Activated T-helper 17 cell treated with anti-CD3 and anti-CD28 coated beads, Interleukin-2, amount 50 U/mL, for 72 hours (primary cell): Measurements from ENCODE around the gene TMEM234. TPM values are rescaled to one million over a fixed set of nuclear protein-coding genes. Genes with fewer than 3 reads are reported as not detected.

Experiments used
- ATAC-seq: fragments of 150-1000 bp; cut with Tn5 transposase; replicated peaks from 2 replicates; pipeline ENCODE4 v1.10.0; 2021; ENCODE audit warnings: mild to moderate bottlenecking, moderate library complexity
- H3K27ac Mint-ChIP-seq: one replicate; pipeline ENCODE4 v1.8.0; 2022; ENCODE audit warnings: mixed read lengths
- H3K27me3 Mint-ChIP-seq: one replicate; pipeline ENCODE4 v1.8.0; 2022; ENCODE audit warnings: mixed read lengths
- H3K36me3 Mint-ChIP-seq: one replicate; pipeline ENCODE4 v1.8.0; 2022; ENCODE audit warnings: low read depth, mild to moderate bottlenecking, mixed read lengths
- H3K4me1 Mint-ChIP-seq: one replicate; pipeline ENCODE4 v1.8.0; 2022; ENCODE audit warnings: mixed read lengths
- H3K4me3 Mint-ChIP-seq: one replicate; pipeline ENCODE4 v1.8.0; 2022; ENCODE audit warnings: mild to moderate bottlenecking, mixed read lengths
- H3K9me3 Mint-ChIP-seq: one replicate; pipeline ENCODE4 v1.8.0; 2022; ENCODE audit warnings: mixed read lengths
- total RNA-seq, 2 donors: library from RNA; stranded (reverse); gene quantifications; one replicate each; pipeline ENCODE4 v1.2.3, GENCODE V29; 2022

TMEM234 gene
- total RNA-seq, 2 donors from 2014 or later = 11.4 to 12.9 TPM

DNA sequence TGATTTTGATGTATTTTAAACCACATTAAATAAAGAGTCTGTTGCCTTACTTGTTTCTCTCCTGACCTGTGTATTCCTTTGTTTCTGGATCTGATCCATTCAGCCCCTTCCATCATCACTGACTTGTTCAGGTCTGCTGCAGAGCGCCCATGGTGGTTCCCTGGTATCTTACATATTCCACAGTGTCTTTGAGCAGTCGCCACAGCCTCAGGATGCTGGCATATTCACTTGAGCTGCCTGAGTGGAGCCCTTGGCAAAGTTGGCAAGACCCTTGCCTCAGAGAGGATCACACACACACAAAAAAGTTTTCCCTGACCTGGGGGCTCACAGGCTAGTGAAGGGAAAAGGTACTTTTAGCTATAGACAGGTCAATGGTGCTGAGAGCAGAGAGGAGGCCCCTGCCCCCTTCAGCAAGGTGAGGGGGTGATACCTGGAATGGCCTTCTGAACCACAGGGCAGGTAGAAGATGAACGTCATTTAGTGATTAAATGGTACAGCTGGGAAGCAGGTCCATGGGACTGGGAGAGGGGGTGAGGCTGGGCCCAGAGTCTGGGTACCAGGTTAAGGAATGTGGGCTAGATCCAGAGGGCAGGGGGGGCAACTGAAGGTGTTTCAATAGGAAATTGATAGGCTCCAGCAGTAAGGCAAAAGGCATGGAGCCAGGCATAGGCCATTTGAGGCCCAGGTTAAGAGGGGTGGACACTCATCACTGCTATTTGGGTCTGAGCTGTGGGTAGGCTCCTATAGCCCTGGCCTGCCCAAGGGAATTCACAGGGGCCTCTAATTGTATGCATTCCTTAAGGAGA is 23.7 kb downstream of the TMEM234 start:
- H3K4me3 Mint-ChIP-seq = peak overlapping the region; percentile 2
- H3K27me3 Mint-ChIP-seq = no peaks in the 10 kb centered on the region
- no peaks in the 10 kb centered on the region for H3K9me3 Mint-ChIP-seq
- H3K36me3 Mint-ChIP-seq = peaks cover 50% of the 10 kb centered on the region
- peaks cover 27% of the 10 kb centered on the region for H3K4me1 Mint-ChIP-seq
- peak overlapping the region; percentile 13 for H3K27ac Mint-ChIP-seq
- no peak for ATAC-seq

DNA sequence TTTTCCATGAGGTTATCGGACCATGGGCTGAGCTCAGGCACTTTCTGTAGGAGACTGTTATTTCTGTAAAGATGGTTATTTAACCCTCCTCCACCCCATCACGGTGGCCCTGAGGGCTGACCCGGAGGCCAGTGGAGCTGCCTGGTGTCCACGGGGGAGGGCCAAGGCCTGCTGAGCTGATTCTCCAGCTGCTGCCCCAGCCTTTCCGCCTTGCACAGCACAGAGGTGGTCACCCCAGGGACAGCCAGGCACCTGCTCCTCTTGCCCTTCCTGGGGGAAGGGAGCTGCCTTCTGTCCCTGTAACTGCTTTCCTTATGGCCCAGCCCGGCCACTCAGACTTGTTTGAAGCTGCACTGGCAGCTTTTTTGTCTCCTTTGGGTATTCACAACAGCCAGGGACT is 24.3 kb downstream of the TMEM234 start:
- no peaks in the 10 kb centered on the region for H3K27me3 Mint-ChIP-seq
- peaks cover 56% of the 10 kb centered on the region for H3K36me3 Mint-ChIP-seq
- H3K27ac Mint-ChIP-seq = peak overlapping the region; percentile 28
- peaks cover 32% of the 10 kb centered on the region for H3K4me1 Mint-ChIP-seq
- no peak overlapping the region for H3K4me3 Mint-ChIP-seq
- no peaks in the 10 kb centered on the region for H3K9me3 Mint-ChIP-seq
- no peak for ATAC-seq

DNA sequence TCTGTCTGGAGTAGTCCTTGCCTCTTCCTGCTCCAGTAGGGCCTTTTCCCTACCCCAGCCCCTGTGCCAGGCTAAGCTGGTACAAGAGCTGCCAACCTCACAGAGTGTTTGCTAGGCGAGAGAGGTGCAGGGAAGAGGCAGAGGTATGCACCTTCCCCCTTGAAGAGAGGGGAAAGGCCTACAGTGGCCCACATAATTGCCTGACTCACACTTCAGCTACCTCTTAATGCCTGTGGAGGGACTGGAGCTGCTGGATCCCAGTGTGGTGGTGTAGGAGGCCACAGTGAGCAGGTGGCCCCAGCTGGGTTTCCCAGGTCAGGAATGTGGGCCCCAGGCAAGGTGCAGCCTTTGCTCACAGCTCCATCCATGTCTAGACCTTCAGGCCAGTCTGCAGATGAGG is 25.1 kb downstream of the TMEM234 start:
- Mint-ChIP-seq H3K36me3 (peaks cover 64% of the 10 kb centered on the region), H3K27ac (peak overlapping the region; percentile 28), H3K9me3 (no peaks in the 10 kb centered on the region), H3K4me3 (no peak overlapping the region), H3K27me3 (no peaks in the 10 kb centered on the region), H3K4me1 (peaks cover 34% of the 10 kb centered on the region)
- ATAC-seq = no peak

DNA sequence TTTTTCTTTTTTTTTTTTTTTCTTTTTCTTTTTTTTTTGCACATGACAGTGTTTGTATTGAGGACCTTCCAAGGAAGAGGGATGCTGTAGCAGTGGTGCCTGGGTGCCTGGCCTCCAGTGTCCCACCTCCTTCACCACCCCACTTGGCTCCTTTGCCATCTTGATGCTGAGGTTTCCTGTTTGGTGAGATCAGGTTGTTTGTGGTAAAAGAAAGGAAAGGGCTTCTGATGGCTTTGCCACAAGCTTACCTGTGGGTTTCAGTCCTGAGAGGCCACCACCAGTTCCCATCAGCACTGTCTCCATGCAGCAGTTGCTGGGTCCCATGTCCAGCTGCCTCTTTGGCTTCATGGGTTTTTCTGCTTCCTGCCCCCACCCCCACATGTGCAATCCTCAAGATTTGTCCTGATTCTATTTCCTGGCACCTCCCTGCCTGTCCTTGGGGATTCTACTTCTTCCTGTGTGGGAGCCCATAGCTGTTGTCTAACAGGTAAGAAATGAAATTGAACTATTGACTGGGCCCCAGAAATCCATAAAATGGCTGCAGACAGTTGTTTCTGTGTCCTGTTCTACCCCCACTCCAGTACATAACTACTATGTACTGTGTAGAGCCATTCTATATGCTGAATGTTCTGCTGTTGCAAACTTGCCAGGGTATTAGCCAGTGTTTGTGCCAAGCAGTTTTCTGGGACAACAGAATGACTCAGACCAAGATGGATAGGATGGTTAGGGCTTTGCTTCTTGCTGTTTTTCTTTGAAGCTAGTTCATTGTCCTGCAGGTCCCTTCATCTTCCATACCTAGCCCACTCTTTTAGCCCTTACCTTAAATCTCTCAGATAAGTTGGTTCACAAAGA is 26.0 kb downstream of the TMEM234 start:
- Mint-ChIP-seq H3K27me3 (no peaks in the 10 kb centered on the region), H3K9me3 (no peaks in the 10 kb centered on the region), H3K4me3 (peak overlapping the region; percentile 26), H3K36me3 (peaks cover 72% of the 10 kb centered on the region), H3K27ac (peak overlapping the region; percentile 28), H3K4me1 (peaks cover 25% of the 10 kb centered on the region)
- ATAC-seq = no peak

DNA sequence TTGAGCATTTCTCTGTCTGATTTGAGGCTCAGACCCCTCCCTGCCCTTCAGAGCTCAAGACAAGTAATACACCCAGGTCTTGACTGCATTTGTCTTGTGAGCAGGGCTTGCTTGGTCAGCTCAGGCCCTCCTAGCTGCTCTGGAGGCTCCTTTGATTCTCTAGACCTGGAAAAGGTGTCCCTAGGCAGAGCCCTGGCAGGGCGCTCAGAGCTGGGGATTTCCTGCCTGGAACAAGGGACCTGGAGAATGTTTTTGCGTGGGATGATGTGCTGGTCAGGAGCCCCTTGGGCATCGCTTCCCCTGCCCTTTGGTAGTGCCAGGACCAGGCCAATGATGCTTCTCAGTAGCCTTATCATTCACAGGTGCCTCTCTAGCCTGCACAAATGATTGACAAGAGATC is 26.6 kb downstream of the TMEM234 start:
- peaks cover 79% of the 10 kb centered on the region for H3K36me3 Mint-ChIP-seq
- no peaks in the 10 kb centered on the region for H3K27me3 Mint-ChIP-seq
- peaks cover 25% of the 10 kb centered on the region for H3K4me1 Mint-ChIP-seq
- ATAC-seq = no peak
- H3K9me3 Mint-ChIP-seq = no peaks in the 10 kb centered on the region
- H3K4me3 Mint-ChIP-seq = no peak overlapping the region
- no peak overlapping the region for H3K27ac Mint-ChIP-seq

DNA sequence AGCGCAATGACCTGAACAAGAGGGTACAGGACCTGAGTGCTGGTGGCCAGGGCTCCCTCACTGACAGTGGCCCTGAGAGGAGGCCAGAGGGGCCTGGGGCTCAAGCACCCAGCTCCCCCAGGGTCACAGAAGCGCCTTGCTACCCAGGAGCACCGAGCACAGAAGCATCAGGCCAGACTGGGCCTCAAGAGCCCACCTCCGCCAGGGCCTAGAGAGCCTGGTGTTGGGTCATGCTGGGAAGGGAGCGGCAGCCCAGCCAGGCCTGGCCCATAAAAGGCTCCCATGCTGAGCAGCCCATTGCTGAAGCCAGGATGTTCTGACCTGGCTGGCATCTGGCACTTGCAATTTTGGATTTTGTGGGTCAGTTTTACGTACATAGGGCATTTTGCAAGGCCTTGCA is 27.2 kb downstream of the TMEM234 start:
- Mint-ChIP-seq H3K27me3 (no peaks in the 10 kb centered on the region), H3K27ac (no peak overlapping the region), H3K9me3 (no peaks in the 10 kb centered on the region), H3K4me1 (peaks cover 20% of the 10 kb centered on the region), H3K4me3 (no peak overlapping the region), H3K36me3 (peaks cover 84% of the 10 kb centered on the region)
- ATAC-seq = no peak

DNA sequence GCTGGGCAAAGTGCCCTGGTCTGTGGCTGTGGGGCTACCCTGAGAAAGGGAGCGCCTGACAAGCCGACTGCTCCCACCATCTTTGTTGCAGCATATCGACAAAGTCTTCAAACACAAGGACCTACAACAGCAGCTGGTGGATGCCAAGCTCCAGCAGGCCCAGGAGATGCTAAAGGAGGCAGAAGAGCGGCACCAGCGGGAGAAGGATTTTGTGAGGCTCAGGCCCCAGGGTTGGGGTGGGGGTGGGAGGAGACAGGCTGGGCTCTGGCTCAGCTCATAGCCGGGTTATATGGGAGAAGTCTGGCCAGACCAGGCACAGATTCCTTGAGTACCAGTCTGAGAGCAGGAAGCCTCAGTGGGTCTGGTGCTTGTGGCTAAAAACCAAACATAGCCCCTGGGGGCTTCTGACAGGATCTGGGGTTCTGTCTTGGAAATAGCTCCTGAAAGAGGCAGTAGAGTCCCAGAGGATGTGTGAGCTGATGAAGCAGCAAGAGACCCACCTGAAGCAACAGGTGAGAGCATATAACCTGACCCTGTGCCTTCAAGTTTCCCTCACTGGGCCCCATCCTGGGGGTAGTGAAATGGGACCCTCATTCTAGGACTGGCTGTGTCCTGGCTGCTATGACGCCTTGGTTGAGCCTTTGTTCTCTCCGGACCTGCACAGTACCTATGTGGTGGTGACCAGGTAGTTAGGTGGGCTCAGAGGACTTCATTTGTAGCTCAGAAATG is 29.8 kb downstream of the TMEM234 start:
- Mint-ChIP-seq H3K4me1 (peaks cover 20% of the 10 kb centered on the region), H3K27me3 (no peaks in the 10 kb centered on the region), H3K36me3 (peaks cover 100% of the 10 kb centered on the region), H3K9me3 (no peaks in the 10 kb centered on the region), H3K27ac (no peak overlapping the region), H3K4me3 (no peak overlapping the region)
- no peak for ATAC-seq

DNA sequence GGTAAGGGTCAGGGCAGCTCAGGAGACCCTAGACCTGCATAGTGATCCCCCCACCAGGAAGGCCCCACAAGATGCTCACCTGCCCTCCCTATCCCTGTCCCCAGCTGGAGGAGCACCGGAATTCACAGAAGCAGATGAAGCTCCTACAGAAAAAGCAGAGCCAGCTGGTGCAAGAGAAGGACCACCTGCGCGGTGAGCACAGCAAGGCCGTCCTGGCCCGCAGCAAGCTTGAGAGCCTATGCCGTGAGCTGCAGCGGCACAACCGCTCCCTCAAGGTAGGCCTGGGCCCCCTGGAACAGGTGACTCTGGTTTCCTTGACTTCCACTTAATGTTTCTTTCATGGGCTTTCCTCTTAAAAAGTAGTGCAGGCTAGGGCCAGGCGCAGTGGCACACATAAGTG is 34.3 kb downstream of the TMEM234 start:
- H3K4me1 Mint-ChIP-seq = peaks cover 27% of the 10 kb centered on the region
- no peak overlapping the region for H3K4me3 Mint-ChIP-seq
- ATAC-seq = no peak
- peaks cover 99% of the 10 kb centered on the region for H3K36me3 Mint-ChIP-seq
- H3K27ac Mint-ChIP-seq = no peak overlapping the region
- H3K9me3 Mint-ChIP-seq = no peaks in the 10 kb centered on the region
- H3K27me3 Mint-ChIP-seq = no peaks in the 10 kb centered on the region

DNA sequence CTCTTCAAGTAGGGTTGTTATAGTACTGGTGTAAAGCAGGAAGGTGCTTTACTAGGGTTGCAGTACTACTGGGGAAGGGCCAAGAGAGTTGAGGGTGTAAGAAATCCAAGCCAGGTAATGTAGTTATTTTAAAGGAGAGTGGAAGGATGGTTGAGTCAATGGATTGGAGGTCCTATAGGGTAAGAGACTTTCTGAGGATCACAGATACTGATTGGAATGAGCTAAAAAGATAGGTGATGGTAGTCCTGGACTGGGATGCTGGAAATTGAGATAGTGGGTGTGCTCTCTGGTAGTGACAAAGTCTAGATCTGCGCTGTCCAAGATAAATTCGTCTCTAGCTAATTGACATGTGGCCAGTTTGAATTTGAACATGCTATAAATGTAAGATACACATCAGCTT is 35.7 kb downstream of the TMEM234 start:
- Mint-ChIP-seq H3K27me3 (no peaks in the 10 kb centered on the region), H3K27ac (peak overlapping the region; percentile 39), H3K9me3 (no peaks in the 10 kb centered on the region), H3K36me3 (peaks cover 99% of the 10 kb centered on the region), H3K4me1 (peaks cover 26% of the 10 kb centered on the region), H3K4me3 (peak overlapping the region; percentile 19)
- ATAC-seq = no peak

DNA sequence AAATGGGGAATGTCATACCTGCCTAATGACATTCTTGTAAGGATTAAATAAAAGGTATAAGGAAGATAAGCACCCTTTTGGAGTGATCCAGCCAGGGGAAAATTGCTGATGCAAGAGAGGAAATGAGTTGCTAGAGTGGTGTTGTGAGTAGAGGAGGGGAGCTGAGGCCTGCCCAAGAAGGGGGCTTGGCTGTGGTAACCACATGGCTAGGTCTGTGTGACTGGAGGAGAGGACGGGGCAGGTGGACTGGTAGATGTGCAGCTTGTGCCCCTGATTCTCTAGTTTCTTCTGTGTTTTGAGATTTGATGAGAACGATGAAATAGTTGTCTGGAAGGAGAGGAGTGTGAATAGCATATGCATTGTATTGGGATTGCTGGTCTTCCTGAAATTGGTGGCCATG is 36.1 kb downstream of the TMEM234 start:
- peaks cover 99% of the 10 kb centered on the region for H3K36me3 Mint-ChIP-seq
- H3K27ac Mint-ChIP-seq = peak overlapping the region; percentile 39
- ATAC-seq = no peak
- no peaks in the 10 kb centered on the region for H3K27me3 Mint-ChIP-seq
- H3K9me3 Mint-ChIP-seq = no peaks in the 10 kb centered on the region
- peak overlapping the region; percentile 19 for H3K4me3 Mint-ChIP-seq
- peaks cover 29% of the 10 kb centered on the region for H3K4me1 Mint-ChIP-seq

DNA sequence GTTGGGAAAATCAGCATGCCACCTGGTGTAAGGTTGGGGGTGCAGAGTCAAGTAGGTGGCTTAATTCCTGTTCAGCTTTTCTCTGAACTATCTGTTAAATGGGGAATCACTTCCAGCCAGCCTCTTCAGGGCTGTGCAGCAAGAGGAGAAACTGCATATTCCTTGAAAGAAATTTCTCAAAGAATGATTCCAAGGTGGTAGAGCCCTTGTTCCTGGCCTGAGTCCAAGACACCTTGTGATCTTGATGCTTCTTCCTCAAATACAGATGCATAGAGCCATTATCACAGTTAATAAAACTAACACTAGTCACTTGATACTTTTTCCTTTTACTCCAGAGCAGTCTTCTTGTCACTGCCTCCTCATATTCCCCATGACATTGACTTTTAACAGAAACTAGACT is 37.5 kb downstream of the TMEM234 start:
- ATAC-seq = no peak
- H3K27me3 Mint-ChIP-seq = no peaks in the 10 kb centered on the region
- peaks cover 36% of the 10 kb centered on the region for H3K4me1 Mint-ChIP-seq
- no peak overlapping the region for H3K27ac Mint-ChIP-seq
- H3K36me3 Mint-ChIP-seq = peaks cover 99% of the 10 kb centered on the region
- H3K9me3 Mint-ChIP-seq = no peaks in the 10 kb centered on the region
- peak overlapping the region; percentile 60 for H3K4me3 Mint-ChIP-seq

DNA sequence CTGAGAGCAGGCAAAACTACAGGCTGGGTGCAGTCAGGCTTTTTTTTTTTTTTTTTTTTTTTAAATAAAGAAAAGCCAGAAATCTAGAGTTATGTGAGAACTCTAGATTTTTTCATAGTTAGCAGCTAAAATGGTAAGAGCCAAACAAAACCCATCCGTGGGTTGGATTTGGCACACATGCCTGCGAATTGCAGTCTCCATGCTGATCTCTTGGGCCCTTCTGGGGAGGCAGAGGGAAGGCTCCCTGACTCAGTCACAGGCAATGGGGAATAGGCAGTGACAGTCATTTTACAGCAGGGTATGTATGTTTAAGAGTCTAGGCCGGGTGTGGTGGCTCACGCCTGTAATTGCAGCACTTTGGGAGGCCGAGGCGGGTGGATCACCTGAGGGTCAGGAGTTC is 40.1 kb downstream of the TMEM234 start:
- no peak for ATAC-seq
- H3K27ac Mint-ChIP-seq = no peak overlapping the region
- peaks cover 31% of the 10 kb centered on the region for H3K4me1 Mint-ChIP-seq
- H3K9me3 Mint-ChIP-seq = no peaks in the 10 kb centered on the region
- H3K27me3 Mint-ChIP-seq = no peaks in the 10 kb centered on the region
- H3K36me3 Mint-ChIP-seq = peaks cover 82% of the 10 kb centered on the region
- peak overlapping the region; percentile 96 for H3K4me3 Mint-ChIP-seq

DNA sequence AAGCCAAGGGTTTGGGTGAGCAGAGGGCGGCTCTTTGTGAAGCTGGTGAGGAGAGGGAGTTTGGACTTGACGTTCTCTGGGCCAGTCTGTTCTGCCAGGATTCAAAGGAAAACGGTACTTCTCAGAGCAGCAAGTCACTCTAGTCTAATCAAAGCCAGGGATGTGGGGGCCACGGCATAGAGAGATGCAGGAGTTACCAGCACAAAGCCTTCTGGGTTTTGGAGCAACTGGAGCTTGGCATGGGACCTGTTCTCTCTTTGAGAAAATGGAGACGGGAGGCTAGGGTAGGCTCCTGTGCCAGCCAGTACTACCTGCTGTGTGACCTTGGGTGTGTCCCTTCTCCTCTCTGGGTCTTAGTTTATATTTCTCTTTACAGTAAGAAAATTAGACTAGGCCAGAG is 40.6 kb downstream of the TMEM234 start:
- Mint-ChIP-seq H3K4me3 (peak overlapping the region; percentile 96), H3K4me1 (peaks cover 30% of the 10 kb centered on the region), H3K9me3 (no peaks in the 10 kb centered on the region), H3K27me3 (no peaks in the 10 kb centered on the region), H3K36me3 (peaks cover 77% of the 10 kb centered on the region), H3K27ac (peak overlapping the region; percentile 97)
- ATAC-seq = no peak

DNA sequence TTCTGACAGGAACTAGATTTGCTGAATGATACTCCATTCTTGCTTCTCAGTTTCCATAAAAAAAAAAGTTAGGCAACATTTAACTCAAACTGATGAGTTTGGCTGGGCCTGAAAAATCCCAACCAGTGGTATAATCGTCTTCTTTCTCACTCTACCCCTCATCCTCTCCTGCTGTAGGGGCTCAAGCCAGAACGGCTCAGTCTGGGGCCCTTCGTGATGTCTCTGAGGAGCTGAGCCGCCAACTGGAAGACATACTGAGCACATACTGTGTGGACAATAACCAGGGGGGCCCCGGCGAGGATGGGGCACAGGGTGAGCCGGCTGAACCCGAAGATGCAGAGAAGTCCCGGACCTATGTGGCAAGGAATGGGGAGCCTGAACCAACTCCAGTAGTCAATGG is 41.1 kb downstream of the TMEM234 start:
- Mint-ChIP-seq H3K27me3 (no peaks in the 10 kb centered on the region), H3K27ac (peak overlapping the region; percentile 97), H3K9me3 (no peaks in the 10 kb centered on the region), H3K36me3 (peaks cover 72% of the 10 kb centered on the region), H3K4me3 (peak overlapping the region; percentile 96), H3K4me1 (peaks cover 25% of the 10 kb centered on the region)
- no peak for ATAC-seq
